ENCODE results near the gene ZFHX2. TPM values are rescaled to one million over a fixed set of nuclear protein-coding genes. Genes with fewer than 3 reads are reported as not detected.

The ZFHX2 gene
- total and polyA plus RNA-seq, 2 of the 13 experiments (the other 11 are each of a cell fraction or from before 2014, with no cell fraction given), result 0.17 to 0.44 TPM

DNA sequence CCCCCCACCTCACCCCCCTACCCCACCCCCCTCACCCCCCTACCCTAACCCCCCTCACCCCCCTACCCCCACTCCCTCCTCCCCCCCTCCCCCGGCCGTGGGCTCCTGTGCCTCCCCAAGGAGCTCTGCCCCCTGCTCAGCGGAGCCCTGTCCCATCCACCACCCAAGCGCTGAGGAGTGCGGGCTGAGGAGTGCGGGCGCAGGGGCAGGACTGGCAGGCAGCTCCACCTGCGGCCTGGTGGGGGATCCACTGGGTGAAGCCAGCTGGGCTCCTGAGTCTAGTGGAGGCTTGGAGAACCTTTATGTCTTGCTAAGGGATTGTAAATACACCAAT lies 29.4 kb upstream of the ZFHX2 start (continued):
- TF ChIP-seq, protein P1, sequence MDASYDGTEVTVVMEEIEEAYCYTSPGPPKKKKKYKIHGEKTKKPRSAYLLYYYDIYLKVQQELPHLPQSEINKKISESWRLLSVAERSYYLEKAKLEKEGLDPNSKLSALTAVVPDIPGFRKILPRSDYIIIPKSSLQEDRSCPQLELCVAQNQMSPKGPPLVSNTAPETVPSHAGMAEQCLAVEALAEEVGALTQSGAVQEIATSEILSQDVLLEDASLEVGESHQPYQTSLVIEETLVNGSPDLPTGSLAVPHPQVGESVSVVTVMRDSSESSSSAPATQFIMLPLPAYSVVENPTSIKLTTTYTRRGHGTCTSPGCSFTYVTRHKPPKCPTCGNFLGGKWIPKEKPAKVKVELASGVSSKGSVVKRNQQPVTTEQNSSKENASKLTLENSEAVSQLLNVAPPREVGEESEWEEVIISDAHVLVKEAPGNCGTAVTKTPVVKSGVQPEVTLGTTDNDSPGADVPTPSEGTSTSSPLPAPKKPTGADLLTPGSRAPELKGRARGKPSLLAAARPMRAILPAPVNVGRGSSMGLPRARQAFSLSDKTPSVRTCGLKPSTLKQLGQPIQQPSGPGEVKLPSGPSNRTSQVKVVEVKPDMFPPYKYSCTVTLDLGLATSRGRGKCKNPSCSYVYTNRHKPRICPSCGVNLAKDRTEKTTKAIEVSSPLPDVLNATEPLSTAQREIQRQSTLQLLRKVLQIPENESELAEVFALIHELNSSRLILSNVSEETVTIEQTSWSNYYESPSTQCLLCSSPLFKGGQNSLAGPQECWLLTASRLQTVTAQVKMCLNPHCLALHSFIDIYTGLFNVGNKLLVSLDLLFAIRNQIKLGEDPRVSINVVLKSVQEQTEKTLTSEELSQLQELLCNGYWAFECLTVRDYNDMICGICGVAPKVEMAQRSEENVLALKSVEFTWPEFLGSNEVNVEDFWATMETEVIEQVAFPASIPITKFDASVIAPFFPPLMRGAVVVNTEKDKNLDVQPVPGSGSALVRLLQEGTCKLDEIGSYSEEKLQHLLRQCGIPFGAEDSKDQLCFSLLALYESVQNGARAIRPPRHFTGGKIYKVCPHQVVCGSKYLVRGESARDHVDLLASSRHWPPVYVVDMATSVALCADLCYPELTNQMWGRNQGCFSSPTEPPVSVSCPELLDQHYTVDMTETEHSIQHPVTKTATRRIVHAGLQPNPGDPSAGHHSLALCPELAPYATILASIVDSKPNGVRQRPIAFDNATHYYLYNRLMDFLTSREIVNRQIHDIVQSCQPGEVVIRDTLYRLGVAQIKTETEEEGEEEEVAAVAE (CRISPR knock-in tag; IDR thresholded peaks at IDR 0.05; ENCODE audit: borderline replicate concordance), result no peak
- no peak for TF ChIP-seq ZBTB8A (CRISPR knock-in tag; IDR thresholded peaks at IDR 0.05; ENCODE audit: borderline replicate concordance, low read depth)
- TF ChIP-seq, protein P2, sequence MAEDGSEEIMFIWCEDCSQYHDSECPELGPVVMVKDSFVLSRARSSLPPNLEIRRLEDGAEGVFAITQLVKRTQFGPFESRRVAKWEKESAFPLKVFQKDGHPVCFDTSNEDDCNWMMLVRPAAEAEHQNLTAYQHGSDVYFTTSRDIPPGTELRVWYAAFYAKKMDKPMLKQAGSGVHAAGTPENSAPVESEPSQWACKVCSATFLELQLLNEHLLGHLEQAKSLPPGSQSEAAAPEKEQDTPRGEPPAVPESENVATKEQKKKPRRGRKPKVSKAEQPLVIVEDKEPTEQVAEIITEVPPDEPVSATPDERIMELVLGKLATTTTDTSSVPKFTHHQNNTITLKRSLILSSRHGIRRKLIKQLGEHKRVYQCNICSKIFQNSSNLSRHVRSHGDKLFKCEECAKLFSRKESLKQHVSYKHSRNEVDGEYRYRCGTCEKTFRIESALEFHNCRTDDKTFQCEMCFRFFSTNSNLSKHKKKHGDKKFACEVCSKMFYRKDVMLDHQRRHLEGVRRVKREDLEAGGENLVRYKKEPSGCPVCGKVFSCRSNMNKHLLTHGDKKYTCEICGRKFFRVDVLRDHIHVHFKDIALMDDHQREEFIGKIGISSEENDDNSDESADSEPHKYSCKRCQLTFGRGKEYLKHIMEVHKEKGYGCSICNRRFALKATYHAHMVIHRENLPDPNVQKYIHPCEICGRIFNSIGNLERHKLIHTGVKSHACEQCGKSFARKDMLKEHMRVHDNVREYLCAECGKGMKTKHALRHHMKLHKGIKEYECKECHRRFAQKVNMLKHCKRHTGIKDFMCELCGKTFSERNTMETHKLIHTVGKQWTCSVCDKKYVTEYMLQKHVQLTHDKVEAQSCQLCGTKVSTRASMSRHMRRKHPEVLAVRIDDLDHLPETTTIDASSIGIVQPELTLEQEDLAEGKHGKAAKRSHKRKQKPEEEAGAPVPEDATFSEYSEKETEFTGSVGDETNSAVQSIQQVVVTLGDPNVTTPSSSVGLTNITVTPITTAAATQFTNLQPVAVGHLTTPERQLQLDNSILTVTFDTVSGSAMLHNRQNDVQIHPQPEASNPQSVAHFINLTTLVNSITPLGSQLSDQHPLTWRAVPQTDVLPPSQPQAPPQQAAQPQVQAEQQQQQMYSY (CRISPR knock-in tag; IDR thresholded peaks at IDR 0.05), result no peak
- peak; percentile 41 for TF ChIP-seq PRPF4 (IDR thresholded peaks at IDR 0.05; ENCODE audit: low read depth, low read length, poor library complexity, severe bottlenecking)
- TF ChIP-seq ZNF251 (CRISPR knock-in tag; IDR thresholded peaks at IDR 0.05), result no peak
- TF ChIP-seq ZFP62 (CRISPR knock-in tag; IDR thresholded peaks at IDR 0.05), result no peak
- TF ChIP-seq, protein P3, sequence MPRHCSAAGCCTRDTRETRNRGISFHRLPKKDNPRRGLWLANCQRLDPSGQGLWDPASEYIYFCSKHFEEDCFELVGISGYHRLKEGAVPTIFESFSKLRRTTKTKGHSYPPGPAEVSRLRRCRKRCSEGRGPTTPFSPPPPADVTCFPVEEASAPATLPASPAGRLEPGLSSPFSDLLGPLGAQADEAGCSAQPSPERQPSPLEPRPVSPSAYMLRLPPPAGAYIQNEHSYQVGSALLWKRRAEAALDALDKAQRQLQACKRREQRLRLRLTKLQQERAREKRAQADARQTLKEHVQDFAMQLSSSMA (CRISPR knock-in tag; IDR thresholded peaks at IDR 0.05), result no peak
- no peak for TF ChIP-seq ARHGAP35 (CRISPR knock-in tag; IDR thresholded peaks at IDR 0.05; ENCODE audit: borderline replicate concordance)
- TF ChIP-seq ZNF446 (CRISPR knock-in tag; IDR thresholded peaks at IDR 0.05), result no peak
- TF ChIP-seq, protein P4, sequence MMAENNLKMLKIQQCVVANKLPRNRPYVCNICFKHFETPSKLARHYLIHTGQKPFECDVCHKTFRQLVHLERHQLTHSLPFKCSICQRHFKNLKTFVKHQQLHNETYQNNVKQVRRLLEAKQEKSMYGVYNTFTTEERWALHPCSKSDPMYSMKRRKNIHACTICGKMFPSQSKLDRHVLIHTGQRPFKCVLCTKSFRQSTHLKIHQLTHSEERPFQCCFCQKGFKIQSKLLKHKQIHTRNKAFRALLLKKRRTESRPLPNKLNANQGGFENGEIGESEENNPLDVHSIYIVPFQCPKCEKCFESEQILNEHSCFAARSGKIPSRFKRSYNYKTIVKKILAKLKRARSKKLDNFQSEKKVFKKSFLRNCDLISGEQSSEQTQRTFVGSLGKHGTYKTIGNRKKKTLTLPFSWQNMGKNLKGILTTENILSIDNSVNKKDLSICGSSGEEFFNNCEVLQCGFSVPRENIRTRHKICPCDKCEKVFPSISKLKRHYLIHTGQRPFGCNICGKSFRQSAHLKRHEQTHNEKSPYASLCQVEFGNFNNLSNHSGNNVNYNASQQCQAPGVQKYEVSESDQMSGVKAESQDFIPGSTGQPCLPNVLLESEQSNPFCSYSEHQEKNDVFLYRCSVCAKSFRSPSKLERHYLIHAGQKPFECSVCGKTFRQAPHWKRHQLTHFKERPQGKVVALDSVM (CRISPR knock-in tag; IDR thresholded peaks at IDR 0.05), result no peak
- TF ChIP-seq, protein P5, sequence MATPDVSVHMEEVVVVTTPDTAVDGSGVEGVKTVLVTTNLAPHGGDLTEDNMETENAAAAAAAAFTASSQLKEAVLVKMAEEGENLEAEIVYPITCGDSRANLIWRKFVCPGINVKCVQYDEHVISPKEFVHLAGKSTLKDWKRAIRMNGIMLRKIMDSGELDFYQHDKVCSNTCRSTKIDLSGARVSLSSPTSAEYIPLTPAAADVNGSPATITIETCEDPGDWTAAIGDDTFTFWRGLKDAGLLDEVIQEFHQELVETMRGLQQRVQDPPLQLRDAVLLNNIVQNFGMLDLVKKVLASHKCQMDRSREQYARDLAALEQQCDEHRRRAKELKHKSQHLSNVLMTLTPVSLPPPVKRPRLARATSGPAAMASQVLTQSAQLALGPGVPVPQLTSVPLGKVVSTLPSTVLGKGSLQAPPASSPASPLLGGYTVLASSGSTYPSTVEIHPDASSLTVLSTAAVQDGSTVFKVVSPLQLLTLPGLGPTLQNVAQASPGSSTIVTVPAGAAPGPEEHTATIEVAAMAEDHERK (CRISPR knock-in tag; IDR thresholded peaks at IDR 0.05; ENCODE audit: low read depth), result no peak
- TF ChIP-seq, protein P6, sequence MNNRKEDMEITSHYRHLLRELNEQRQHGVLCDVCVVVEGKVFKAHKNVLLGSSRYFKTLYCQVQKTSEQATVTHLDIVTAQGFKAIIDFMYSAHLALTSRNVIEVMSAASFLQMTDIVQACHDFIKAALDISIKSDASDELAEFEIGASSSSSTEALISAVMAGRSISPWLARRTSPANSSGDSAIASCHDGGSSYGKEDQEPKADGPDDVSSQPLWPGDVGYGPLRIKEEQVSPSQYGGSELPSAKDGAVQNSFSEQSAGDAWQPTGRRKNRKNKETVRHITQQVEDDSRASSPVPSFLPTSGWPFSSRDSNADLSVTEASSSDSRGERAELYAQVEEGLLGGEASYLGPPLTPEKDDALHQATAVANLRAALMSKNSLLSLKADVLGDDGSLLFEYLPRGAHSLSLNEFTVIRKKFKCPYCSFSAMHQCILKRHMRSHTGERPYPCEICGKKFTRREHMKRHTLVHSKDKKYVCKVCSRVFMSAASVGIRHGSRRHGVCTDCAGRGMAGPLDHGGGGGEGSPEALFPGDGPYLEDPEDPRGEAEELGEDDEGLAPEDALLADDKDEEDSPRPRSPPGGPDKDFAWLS (CRISPR knock-in tag; IDR thresholded peaks at IDR 0.05; ENCODE audit: borderline replicate concordance), result no peak
- TF ChIP-seq PRMT3 (CRISPR knock-in tag; IDR thresholded peaks at IDR 0.05; ENCODE audit: borderline replicate concordance, low read depth), result no peak

Data from HepG2 (cell line).